CD4-positive, alpha-beta T cell treated with Interleukin-4 for 4 hours (primary cell): ENCODE data around the gene HIVEP3.
A peak's percentile ranks its signal among the peaks of the same experiment; 100 is the strongest.

Experiments used
- DNase-seq: peaks from one replicate; pipeline ENCODE4 v3.0.0-alpha.2; 2020

Gene HIVEP3

GRCh38 chr1:41779360-41779759 is 139.4 kb downstream of the HIVEP3 start:
- no peak for DNase-seq

- no peak for DNase-seq
Observed at GRCh38 chr1:41777695-41778094, 141.0 kb downstream of the HIVEP3 start.

- DNase-seq = no peak
Observed at GRCh38 chr1:41776891-41777441, 141.8 kb downstream of the HIVEP3 start.

GRCh38 chr1:41775956-41776585 is 142.7 kb downstream of the HIVEP3 start:
- no peak for DNase-seq

GRCh38 chr1:41774471-41774990 is 144.2 kb downstream of the HIVEP3 start:
- DNase-seq = no peak

- DNase-seq = no peak
Observed at GRCh38 chr1:41773842-41774241, 144.9 kb downstream of the HIVEP3 start.

GRCh38 chr1:41773144-41773591 is 145.6 kb downstream of the HIVEP3 start:
- DNase-seq = no peak

GRCh38 chr1:41769068-41769467 is 149.7 kb downstream of the HIVEP3 start:
- no peak for DNase-seq

- DNase-seq = peak; percentile 13
Observed at GRCh38 chr1:41768583-41768982, 150.1 kb downstream of the HIVEP3 start.

GRCh38 chr1:41767534-41768525 is 150.9 kb downstream of the HIVEP3 start:
- no peak for DNase-seq

GRCh38 chr1:41766546-41766945 is 152.2 kb downstream of the HIVEP3 start:
- no peak for DNase-seq

- DNase-seq = no peak
Observed at GRCh38 chr1:41766041-41766440, 152.7 kb downstream of the HIVEP3 start.

GRCh38 chr1:41765152-41765551 is 153.6 kb downstream of the HIVEP3 start:
- no peak for DNase-seq

- DNase-seq = no peak
Observed at GRCh38 chr1:41764656-41765055, 154.1 kb downstream of the HIVEP3 start.

GRCh38 chr1:41762777-41763176 is 155.9 kb downstream of the HIVEP3 start:
- DNase-seq = no peak

GRCh38 chr1:41762251-41762650 is 156.5 kb downstream of the HIVEP3 start:
- no peak for DNase-seq

- DNase-seq = no peak
Observed at GRCh38 chr1:41758904-41759548, 159.7 kb downstream of the HIVEP3 start.

GRCh38 chr1:41758500-41758899 is 160.2 kb downstream of the HIVEP3 start:
- no peak for DNase-seq

GRCh38 chr1:41754540-41754939 is 164.2 kb downstream of the HIVEP3 start:
- DNase-seq = peak; percentile 26

- DNase-seq = no peak
Observed at GRCh38 chr1:41752514-41753170, 166.1 kb downstream of the HIVEP3 start.

- DNase-seq = peak; percentile 21
Observed at GRCh38 chr1:41751804-41752513, 166.8 kb downstream of the HIVEP3 start.
